ENCODE data around the gene MFF.

Gene MFF, protein sequence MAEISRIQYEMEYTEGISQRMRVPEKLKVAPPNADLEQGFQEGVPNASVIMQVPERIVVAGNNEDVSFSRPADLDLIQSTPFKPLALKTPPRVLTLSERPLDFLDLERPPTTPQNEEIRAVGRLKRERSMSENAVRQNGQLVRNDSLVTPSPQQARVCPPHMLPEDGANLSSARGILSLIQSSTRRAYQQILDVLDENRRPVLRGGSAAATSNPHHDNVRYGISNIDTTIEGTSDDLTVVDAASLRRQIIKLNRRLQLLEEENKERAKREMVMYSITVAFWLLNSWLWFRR

GRCh38 chr2:227324995-227325838 lies at the start of gene MFF:
Gene MFF, plus strand, starts transcription at chr2:227325251. Its CDS starts 5,415 bp downstream, at chr2:227330666.
- DNase-seq (ENCODE audit: low spot score): peak; percentile 96

GRCh38 chr2:227280895-227281294 lies 44.2 kb upstream of the MFF start:
- DNase-seq (ENCODE audit: low spot score): no peak

- no peak for DNase-seq (ENCODE audit: low spot score)
Measured at GRCh38 chr2:227285741-227286236, 39.3 kb upstream of the MFF start.

- no peak for DNase-seq (ENCODE audit: low spot score)
Measured at GRCh38 chr2:227287771-227288170, 37.3 kb upstream of the MFF start.

DNA sequence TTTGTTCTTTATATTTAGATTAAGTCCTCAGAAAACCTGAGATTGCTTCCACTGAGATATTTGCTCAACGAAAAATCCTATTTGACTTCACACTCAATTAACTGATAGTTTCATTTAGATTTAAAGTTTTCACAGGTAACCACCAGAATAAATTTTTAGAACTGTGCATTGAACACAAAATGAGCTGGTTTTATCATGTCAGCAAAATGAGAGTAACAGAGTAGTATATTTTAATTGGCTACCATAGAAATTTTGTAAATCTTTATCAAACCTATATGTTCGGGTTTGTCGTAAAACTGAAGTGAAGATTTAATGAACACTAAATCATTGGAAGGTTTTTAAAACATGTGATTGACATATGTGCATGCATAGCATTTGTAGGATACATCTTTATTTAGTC lies 32.7 kb upstream of the MFF start:
- no peak for DNase-seq (ENCODE audit: low spot score)

DNA sequence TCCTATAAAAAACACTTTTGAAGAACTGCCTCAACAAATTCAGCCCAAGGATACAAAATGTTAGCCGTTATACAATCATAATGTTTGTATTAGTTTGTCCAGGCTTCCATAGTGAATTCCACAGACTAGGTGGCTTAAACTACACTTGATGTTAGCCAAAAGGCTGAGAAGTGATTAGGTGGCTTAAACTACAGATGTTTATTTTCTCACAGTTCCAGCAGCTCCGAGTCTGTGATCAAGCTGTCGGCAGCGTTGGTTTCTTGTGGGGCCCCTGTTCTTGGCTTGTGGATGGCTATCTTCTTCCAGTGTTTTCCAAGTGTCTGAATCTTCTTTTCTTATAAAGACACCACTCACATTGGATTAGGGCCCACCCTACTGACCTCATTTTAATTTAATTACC lies 31.5 kb upstream of the MFF start:
- DNase-seq (ENCODE audit: low spot score): no peak

DNA sequence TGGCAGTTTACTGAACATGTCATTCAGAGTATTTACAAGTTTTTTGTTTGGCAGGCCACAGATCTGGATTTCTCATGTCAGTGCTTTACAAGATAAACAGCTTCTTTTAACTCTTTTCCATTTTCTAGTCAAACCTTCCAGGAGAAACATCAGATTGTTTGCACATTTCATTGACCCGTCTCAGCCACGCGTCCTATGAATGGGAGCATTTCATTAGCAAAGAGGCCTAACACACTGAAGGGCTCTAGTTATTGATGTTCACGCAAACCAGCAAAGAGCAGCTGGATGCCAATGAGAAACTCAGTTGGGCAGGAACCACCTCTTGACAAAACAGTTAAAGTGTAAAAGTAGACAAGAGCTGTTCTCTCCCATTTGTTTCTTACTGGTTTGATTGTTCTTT lies 29.2 kb upstream of the MFF start:
- DNase-seq (ENCODE audit: low spot score): no peak

- DNase-seq (ENCODE audit: low spot score): no peak
Measured at GRCh38 chr2:227296671-227297405, 28.2 kb upstream of the MFF start.

- DNase-seq (ENCODE audit: low spot score): no peak
Measured at GRCh38 chr2:227301523-227301922, 23.5 kb upstream of the MFF start.

DNA sequence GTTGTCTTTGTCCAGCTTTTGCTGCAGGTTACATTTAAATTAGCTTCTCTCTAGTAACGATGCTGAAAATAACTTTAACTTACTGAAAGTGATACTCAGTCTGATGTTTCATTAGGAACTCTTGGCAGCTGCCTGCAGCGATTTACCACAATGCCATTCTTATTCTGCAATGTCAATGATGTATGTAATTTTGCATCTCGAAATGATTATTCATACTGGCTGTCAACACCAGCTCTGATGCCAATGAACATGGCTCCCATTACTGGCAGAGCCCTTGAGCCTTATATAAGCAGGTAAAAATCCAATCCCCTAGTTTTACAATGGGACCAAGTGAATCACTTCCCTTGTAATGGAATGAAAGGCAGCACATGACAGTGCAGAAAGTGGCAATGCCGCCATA lies 16.3 kb upstream of the MFF start:
- no peak for DNase-seq (ENCODE audit: low spot score)

GRCh38 chr2:227310756-227311110 lies 14.3 kb upstream of the MFF start:
- no peak for DNase-seq (ENCODE audit: low spot score)

GRCh38 chr2:227311861-227312506 lies 13.1 kb upstream of the MFF start:
- DNase-seq (ENCODE audit: low spot score): no peak

- DNase-seq (ENCODE audit: low spot score): no peak
Measured at GRCh38 chr2:227312579-227312978, 12.5 kb upstream of the MFF start.

DNA sequence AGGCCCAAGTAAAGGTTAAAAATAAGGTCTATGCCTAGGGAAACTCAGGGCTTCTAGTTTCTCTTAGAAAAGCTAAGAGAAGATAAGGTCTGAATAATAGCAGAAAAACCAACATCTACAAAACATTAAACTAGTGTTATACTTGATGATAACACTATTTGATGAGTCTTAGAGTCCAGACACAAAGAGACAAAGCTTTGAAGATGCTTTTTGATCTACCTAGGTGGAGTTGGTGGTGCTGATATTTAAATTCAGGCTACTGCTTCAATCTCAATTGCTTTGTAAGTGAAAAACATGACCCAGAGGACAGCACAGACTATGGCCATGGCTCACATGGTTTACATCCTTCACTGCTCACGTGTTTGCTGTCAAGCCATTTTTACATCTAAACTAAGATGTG lies 11.7 kb upstream of the MFF start:
- no peak for DNase-seq (ENCODE audit: low spot score)

DNA sequence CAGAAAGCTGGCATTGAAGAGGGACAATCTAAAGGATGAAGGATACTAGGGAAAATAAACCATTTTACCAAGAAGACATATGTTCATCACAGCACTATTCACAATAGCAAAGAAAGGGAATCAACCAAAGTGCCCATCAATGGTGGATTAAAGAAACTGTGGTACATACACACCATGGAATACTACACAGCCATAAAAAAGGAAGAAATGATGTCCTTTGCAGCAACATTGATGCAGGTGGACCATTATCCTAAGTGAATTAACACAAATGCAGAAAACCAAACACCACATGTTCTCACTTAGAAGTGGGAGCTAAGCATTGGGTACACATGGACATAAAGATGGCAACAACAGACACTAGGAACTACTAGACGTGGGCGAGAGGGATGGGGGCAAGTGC lies 7.2 kb upstream of the MFF start:
- no peak for DNase-seq (ENCODE audit: low spot score)

DNA sequence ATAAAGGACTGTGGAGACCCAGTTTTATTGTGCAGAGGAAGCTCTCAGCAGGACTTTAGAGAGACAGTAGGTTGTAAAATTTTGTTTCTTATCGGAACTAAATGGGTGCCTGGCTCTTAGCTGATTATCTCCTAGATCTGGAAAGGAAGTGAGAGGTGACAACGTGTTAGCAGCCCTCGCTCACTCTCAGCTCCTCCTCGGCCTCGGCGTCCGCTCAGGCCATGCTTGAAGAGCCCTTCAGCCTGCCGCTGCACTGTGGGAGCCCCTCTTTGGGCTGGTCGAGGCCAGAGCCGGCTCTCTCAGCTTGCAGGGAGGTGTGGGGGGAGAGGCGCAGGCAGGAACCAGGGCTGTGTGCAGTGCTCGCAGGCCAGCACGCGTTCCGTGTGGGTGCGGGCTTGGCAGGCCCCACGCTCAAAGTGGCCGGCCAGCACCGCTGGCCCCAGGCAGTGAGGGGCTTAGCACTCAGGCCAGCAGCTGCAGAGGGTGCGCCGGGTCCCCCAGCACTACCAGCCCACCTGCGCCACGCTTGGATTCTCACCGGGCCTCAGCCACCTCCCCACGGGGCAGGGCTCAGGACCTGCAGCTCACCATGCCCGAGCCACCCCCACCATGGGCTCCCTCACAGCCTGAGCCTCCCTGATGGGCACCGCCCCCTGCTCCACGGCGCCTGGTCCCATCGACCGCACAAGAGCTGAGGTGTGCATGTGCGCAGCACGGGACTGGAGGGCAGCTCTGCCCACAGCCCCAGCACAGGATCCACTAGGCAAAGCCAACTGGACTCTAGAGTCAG lies 4.6 kb upstream of the MFF start:
- no peak for DNase-seq (ENCODE audit: low spot score)

DNA sequence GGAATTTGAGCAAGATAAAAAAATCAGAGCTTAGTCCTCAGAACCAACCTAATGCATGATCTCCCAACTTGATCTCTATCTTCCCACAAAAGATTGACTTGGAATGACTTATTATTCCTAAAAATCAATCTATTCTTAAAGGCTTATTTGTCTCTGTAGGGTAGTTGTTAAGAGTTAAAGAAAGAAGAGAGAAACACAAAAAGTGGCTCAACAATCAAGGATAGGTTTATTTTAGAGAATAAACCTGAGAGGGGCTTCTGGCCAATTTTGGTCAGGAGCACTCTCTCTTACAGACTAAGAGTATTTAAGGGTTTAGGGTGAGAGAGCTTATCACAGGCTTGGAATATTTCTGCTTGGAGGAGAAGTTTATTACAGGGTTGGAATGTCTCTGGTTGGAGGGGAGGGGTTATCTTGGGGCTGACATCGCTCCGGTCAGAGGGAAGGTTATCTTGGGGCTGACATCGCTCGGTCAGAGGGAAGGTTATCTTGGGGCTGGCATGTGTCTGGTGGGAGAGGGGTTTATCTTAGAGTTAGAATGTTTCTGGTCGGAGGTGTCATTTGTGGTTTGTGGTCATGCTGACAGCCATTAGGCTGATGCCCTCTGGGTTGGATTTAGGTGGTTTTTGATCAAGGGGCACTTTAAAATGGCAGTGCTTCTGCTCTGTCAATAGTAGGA lies 2.4 kb upstream of the MFF start:
- DNase-seq (ENCODE audit: low spot score): no peak

DNA sequence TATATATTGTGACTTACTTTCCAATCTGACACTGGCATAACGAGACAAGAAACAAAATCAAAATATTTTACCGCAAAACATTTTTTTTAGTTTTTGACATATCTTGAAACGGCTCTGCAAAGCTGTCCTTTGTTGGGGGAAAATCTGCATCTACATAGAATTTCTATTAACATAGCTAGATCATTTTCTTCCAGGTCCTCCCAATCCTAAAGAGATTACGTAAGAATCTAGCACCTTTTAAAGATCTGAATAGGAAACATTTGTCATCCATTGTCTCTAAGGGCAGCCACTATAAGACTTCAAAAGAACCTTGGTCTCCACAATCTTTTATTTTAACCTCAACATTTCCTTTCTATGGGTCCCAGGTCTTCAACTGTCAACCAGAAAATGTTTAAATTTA lies 1.2 kb upstream of the MFF start:
- no peak for DNase-seq (ENCODE audit: low spot score)

GRCh38 chr2:227324642-227324994 lies 433 bp upstream of the MFF start:
- peak; percentile 25 for DNase-seq (ENCODE audit: low spot score)

DNA sequence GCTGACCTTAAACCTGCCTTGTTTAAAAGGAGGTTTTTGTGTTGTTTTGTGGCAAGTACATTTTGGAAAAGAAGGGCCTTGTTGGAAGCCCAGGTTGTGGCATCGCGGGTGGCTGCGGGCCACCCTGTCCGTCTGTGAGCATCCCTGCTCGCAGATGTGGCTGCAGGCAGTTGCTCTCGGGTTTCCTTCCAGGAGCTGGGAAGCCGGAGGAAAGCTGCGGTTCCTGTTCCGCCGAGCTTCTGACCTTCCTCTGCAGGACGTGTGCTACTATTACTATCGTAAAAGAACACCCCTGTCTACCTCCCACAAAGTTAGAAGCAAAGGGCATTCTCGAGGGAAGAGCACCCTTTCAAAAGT lies 766 bp downstream of the MFF start:
- DNase-seq (ENCODE audit: low spot score): peak; percentile 50

DNA sequence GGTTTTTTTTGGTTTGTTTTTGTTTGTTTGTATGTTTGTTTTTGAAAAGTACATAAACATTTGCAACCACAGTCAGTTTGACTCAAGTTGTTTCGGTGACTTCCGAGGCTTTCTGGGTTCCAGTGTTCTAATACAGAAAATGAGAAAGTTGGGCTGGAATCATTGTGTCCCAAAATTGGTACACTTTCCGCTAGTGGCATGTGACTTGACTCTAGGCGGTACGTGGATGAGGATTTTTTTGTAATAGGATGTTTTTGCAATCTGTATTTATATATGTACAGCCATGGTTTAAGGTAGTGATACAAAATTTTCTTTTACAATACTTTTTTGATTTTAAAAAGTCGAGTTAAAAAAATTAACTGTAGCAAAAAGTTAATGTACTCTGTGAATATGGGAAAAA lies 1.7 kb downstream of the MFF start:
- DNase-seq (ENCODE audit: low spot score): no peak
